ENCODE measurements around the gene PLXDC2.
"Not testable (repeated sequence)": the region's sequence is repeated elsewhere in the genome, so short reads cannot be mapped to it uniquely, and the experiment has no call there.

The PLXDC2 gene

DNA sequence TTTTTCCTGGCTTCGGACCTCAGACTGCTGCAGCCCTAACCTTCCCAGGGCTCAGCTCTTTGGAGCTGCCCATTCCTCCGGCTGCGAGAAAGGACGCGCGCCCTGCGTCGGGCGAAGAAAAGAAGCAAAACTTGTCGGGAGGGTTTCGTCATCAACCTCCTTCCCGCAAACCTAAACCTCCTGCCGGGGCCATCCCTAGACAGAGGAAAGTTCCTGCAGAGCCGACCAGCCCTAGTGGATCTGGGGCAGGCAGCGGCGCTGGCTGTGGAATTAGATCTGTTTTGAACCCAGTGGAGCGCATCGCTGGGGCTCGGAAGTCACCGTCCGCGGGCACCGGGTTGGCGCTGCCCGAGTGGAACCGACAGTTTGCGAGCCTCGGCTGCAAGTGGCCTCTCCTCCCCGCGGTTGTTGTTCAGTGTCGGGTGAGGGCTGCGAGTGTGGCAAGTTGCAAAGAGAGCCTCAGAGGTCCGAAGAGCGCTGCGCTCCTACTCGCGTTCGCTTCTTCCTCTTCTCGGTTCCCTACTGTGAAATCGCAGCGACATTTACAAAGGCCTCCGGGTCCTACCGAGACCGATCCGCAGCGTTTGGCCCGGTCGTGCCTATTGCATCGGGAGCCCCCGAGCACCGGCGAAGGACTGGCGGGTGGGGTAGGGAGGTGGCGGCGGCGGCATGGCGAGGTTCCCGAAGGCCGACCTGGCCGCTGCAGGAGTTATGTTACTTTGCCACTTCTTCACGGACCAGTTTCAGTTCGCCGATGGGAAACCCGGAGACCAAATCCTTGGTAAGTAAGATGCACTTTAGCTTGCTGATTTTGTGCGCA lies at the start of gene PLXDC2:
Gene PLXDC2, plus strand, starts transcription at position 22 of the 820 bp plus-strand sequence.
- no peak for DNase-seq

DNA sequence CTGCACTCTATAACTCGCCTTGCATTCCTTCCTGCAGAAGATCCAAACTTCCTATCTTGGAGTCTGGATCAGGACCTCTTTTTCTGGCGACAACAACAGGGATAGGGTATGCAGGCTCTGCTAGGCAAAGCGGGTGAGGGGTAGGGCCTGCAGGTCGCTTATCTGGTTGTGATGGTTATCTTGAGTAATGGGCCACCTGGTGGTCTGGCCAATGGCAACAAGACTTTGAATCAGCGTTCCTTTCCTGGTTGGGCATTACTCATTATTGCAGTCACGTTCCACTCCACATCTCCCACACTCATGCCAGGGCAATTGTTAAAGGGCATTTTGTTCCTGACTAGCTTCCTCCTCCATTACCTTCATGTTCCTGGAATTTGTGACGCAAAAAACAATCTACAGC lies 48.4 kb upstream of the PLXDC2 start:
- DNase-seq, result no peak

DNA sequence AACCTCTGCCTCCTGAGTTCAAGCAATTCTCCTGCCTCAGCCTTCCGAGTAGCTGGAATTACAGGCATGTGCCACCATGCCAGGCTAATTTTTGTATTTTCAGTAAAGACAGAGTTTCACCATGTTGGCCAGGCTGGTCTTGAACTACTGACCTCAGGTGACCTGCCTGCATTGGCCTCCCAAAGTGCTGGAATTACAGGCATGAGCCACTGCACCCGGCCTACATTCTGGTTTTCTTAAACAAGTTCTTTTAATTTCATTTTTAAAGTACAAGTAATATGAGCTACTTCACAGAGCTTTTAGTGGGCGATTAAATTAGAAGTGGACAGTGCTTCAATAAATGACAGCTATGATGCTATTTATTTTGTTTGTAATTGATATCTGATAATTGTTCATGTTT lies 46.4 kb upstream of the PLXDC2 start:
- not testable (repeated sequence) for DNase-seq

DNA sequence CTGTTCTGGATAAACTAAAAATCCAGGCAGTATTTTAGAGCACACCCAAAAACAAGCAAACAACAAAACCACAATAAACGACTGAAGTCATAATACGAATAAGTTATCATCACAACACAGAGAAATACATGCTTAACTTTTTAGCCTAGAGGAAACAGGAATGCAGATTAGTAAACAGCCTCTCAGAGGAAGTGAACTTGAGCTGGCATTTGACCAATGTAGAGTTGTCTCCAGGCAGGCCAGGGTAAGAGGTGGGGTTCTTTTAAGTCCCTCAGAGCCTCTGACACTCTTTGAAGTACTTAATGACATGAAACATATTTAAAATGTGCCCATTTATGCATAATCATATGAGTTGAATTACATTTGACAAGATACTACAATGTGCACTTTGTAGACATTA lies 43.3 kb upstream of the PLXDC2 start:
- DNase-seq, result no peak

DNA sequence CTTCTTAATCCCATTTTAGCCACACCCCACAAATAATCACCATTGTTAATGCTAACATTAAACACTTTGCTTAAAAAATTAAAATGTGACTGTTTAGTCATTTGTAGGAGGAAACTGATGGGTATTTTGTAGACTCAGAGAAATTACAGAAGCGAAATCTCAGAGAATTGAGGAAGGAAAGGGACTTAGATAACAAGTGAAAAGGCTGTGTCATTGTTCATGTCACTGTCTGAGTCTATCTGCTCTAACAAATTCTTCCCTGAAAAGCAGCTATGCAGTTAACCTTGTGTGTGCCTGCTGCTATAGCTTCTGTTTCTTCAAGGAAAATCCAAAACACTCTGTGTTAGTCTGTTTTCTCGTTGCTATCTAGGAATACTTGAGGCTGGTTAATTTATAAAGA lies 40.9 kb upstream of the PLXDC2 start:
- DNase-seq, result no peak

DNA sequence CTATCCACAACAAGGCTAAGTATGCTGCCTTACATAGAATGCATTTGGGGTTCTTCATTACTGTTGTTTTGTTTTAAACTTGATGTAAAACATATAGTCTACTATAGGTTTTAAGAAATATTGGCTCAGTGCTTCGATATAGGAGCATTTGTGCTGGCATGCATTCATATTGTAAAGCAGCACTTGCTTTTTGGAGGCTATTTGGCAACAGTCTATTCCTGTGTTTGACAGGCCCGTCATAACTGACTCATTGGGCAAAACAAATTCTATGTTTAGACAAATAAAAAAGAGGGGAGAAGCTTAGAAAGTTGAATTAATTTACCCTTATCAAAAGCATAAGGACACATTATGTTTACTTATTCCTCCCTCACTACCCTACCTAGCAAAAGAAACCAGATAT lies 38.4 kb upstream of the PLXDC2 start:
- DNase-seq, result no peak

DNA sequence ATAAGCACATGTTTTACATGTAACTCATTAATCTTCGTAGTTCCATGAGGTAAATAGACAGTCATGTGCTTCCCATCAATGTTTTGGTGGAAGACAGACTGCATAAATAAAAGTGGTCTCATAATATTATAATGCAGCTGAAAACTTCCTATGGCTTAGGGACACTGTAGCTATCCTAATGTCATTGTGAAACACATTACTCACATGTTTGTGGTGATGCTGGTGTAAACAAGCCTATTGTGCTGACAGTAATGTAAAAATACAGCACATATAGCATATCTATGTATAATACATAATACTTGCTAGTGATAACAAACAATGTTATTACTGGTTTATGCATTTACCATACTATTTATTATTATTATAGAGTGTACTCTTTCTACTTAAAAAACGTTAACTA lies 37.2 kb upstream of the PLXDC2 start:
- no peak for DNase-seq

DNA sequence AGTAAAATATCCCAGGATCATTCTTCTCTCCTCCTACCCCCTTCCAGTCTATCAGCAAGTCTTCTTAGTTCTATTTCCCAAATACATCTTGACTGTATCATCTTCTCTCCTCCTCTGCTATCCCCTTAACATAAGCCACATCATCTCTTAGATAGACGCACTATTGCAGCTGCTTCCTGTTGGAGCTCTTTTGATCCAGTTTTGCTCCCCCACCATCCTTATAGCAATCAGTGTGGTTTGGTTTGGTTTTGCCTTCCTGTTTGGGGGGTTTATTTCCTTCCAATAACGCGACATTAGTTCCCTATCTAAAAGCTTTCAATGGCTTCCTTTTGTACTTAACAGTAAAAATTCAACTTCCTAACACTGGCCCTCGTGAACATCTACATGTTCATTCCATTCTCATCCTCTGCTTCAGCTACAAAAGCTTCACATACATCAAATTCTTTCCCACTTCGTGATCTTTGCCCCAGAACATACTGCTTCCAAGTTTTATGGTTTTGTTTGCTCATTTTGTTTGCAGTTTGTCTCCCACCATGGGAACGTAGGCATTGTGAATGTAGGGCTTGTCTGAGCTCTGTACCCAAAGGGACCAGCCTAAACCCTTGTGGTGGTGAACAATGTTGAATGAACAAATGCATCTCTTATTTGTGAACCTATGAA lies 33.7 kb upstream of the PLXDC2 start:
- no peak for DNase-seq

DNA sequence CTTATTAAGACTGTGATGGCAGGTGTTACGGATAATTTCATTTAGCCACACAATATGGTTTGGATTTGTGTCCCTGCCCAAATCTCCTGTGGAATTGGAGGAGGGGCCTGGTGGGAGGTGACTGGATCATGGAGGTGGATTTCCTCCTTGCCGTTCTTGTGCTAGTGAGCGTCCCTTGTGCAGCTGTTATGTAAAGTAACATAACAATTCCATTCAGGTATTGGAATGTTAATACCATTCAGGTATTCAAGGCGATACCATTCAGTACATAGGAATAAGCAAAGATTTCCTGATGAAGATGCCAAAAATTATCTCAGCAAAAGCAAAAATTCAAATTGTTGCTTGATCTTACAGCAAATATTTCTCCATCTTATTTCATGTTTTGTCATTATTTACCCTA lies 32.5 kb upstream of the PLXDC2 start:
- no peak for DNase-seq

DNA sequence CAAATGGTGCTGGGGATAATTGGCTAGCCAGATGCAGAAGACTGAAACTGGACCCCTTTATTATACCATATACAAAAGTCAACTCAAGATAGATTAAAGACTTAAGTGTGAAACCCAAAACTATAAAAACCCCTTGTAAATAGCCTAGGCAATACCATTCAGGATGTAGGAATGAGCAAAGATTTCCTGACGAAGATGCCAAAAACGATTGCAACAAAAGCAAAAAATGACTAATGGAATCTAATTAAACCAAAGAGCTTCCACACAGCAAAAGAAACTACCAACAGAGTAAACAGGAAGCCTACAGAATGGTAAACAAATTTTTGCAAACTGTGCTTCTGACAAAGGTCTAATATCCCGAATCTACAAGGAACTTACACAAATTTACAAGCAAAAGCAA lies 30.9 kb upstream of the PLXDC2 start:
- no peak for DNase-seq

DNA sequence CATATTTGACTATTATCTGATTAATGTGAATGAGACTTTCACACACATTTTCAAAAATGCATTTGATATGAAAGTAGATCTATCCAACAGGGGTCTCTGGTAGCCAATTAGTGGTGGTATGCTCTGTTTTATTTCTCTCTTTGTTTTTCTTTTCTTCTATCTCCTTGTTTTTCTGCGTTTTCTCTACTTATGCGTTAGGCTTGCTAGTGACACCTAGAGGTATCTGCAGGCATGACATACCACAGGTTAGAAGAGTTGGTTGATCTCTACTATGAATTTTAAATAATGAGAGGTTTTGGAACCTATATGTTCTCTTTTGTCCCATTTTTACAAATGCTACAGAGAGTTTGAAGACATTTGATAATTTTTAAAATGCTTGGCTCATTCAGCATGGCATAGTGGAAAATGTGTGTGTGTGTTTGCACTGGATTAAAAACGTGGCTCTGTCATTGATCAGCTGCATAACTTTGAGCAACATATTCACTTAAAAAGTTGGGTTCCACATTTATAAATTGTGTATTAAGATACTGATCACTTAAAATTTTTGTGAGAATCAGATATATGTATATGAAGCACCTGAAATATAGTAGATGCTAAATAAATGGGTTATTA lies 28.1 kb upstream of the PLXDC2 start:
- DNase-seq, result no peak

DNA sequence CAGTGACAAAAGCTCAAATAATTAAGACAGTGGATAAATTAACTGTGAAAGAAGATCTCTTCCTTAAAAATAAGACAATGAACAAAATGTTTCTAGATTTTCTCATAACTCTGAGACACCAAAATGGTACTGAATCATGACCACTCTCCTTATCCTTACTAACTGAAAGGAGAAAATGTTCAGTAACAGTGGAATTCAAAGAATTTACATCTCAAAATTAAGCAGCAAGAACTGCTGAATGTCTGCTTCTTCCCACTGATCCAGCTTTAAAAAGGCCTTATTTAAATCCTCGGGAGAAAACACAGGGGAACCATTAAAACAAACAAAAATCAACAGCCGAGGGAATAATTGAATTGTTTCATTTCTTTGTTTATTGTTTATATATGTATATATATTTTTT lies 27.3 kb upstream of the PLXDC2 start:
- DNase-seq, result no peak

DNA sequence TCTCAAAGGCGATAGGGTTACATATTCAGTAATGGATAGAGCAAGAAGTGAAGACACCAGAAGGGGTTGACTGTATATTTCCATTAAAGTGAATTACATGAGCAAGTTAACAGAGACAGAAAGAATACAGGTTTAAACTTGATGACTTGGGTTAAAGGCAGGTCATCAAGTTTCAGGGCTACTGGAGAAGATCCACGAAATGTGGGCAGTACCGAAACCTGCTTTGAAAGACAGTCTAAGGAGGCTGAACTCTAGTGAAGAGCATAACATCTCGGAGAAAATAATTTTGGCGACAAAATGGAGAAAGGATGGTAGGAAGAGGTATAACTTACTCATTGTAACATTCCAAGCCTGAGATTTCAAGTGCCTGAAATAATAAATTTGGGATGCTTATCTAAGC lies 26.6 kb upstream of the PLXDC2 start:
- DNase-seq, result no peak

DNA sequence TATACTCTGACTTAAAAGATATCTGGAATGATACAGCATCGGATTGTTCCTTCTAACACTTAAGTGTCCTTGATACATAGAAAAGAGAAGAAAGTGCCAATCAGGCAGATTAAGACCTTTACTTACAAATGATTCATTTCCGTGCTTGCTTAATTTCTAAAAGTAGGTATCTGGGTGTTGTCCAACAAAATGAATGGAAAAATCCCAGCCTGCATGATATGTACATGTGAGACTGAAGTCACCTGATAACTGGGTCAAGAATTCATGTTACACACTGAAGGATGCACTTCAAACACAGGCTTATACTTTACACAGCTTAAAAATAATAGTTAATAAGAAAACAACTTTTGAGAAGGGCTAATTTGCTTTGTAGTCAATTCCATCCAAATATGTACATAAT lies 25.2 kb upstream of the PLXDC2 start:
- DNase-seq, result no peak

DNA sequence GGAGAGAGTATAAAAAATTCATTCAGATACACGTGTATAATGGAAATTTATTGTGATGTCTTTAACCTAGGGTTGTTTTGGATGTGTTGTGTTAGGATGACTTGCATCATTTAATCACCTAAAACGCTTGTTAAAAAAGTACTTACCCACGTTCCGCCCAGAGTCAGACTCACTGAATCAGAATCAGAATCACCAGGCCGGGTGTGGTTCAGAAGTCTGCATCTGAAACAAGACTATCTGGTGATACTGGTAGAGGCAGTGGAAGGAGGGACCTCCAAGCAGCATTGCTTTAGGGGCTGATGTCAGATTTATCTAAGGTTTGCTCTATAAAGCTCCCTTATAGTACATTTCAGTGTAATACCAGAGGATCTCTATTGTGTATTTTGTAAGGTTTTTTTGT lies 20.5 kb upstream of the PLXDC2 start:
- DNase-seq, result no peak

DNA sequence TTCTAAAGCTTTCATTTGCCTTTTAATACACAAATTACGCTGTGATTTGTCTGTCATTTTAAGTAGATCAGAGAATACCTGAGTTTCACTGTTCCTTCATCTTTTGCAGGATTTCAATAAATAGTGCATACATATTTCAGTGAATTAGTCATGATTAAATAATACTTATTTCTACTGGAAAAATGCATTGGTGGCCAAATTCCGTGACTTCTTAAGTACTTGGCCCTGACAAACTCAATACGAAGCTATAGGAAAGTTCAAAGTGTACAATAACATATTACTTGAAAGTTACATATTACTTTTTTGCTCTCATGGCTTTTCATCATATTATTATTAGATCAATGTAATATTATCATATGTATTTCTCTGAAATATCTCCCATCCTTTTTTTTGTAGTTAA lies 16.1 kb upstream of the PLXDC2 start:
- no peak for DNase-seq

DNA sequence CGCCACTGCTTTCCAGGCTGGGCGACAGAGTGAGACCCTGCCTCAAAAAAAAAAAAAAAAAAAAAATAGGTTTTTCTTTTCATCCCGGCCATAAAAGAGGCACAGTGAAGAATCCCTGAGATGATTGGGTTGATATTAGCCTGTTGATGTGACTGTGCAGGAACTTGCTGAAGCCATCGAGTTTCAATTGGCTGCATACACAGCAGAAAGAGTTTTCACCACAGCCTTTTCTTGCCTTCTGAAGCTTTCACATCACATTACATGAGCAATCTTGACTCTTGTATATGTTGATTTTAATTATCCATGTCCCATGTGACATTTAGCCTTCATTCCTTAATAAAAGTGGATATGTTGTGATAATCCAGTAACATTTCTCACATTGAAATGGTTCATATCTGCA lies 14.9 kb upstream of the PLXDC2 start:
- no peak for DNase-seq

DNA sequence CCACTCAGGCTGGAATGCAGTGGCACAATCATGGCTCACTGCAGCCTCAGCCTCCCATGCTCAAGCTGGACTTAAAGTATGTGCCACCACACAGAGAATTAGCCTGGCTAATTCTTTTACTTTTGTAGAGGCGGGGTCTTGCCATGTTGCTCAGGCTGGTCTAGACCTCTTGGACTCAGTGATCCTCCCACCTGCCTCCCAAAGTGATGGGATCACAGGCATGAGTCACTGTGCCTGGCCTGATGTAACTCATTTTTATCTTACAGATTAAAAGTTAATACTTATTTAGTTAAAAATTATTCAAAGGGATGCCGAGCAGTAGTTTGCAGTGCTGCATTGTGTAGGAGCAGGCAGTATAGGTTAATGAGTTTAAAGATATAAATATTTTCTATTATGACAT lies 12.6 kb upstream of the PLXDC2 start:
- no peak for DNase-seq

DNA sequence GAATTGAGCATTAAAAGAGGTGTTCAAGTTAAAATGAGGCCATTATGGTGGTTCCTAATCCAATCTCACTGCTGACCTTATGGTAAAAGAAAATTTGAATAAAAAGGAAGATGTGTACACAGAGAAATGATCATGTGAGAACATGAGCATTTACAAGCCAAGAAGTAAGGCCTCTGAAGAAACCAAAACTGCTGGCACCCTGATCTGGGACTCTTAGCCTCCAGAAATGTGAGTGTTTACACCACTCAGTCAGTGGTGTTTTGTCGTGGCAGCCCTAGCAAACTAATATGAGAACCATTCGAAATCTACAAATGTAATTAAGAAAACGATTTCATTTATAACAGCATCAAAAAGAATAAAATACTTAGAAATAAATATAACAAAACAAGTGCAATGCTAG lies 6.8 kb upstream of the PLXDC2 start:
- DNase-seq, result no peak

DNA sequence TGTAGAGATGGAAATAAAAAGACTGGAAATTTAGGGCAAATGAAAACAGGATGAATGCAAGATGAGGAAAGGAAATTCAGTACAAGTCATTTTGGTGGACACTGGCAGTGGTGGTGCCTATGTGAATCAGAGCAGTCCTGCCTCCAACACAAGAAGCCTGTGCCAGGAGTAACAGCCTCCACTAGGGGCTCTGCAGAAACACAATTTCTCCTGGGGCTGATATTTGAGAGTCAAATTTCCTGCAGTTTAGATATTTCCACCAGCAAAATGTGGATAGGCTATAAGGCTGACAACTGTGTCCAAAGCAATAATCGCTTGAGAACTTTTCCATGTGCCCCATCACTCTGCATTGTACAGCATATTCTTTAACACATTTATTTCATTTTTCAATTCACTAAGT lies 4.7 kb upstream of the PLXDC2 start:
- DNase-seq, result no peak

DNA sequence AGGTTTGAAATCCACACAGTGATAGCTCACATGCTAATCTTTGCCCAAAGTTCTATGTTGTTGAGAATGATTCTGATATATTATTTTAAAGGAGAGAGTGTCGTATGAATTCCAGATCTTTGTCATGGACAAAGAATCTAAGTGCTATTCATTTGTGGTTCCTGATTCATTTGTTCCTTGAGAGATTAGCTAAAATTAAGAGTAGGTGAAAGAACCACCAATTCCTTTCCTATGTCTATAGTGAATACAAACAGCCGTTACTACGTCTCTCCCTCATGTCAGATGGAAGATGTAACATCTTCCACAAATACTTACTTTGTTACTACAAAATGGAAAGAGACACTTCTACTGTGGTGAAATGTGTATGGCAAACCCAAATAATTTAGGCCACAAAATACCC lies 3.3 kb upstream of the PLXDC2 start:
- no peak for DNase-seq

DNA sequence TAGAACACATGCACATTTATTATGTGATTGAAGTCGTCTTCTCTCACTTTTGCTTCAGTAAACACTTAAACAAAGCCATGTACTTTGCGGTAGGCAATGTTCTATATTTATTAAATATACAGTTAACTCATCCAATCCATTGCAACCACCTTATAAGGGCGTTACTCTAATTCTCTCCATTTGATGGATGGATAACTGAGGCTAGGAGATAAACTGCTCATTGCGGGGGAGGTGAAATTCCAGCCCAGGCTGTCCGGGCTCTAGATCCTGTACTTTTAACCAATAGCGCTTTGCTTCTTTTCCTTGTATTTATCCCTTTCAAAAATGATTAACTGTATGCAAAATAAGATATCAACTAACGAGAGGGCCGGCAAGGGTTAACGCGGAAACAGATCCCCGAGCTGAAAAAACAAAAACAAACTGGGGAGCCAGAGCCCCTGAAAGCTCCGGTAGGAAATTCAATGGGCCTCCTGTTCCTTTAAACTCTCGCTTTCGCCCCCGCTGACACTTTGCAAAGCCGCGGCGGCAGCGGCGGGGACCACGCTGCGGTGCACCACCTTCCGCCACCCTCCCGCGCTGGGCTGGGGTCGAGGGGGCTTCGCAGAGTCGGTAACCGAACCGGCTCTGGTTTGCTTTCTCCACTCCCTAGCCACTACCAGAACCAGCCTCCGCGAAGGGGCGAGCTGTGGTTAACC lies 1.0 kb upstream of the PLXDC2 start:
- no peak for DNase-seq

DNA sequence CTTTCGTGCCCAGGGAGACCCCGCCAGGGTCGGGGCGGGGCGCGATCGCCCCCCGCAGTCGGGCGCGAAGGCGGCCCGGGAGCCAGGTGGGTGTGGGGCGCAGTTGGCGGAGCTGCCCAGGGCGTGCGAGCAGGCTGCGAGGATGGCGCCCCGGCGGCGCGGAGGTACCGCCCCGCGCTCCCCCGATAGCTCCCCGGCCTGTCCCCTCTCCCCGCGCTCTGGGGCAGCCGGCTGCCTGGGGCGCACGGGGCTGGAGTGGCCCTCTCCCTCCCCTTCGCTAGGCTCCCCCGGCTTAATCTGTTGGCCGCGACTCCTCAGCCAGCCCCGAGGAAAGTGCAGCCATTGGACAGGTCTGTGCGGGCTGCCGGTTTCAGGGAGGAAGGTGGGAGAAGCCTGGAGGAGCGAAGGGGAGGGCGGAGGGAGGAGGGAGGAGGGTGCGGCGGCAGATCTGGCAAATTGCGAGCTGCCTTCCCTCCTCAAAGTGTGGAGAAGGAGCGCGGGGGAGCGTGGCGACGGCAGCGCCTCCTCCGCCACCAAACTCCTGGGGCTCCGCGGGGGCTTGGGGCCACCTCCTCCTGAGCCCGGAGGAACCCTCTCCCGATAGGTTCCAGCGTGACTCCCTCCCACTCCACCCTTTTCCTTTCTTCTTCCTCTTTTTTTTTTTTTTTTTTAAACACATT lies 361 bp upstream of the PLXDC2 start:
- DNase-seq, result no peak

All from activated CD4-positive, alpha-beta T cell treated with anti-CD3 and anti-CD28 coated beads, Interleukin-2, amount 50 U/mL, for 4 hours (primary cell).